HG02885 (cell line): ENCODE results near the gene POTEF.
"Not testable (repeated sequence)": the region's sequence is repeated elsewhere in the genome, so short reads cannot be mapped to it uniquely, and the experiment has no call there.

ENCODE experiments used
- ATAC-seq: cut with Tn5 transposase; IDR thresholded peaks from one replicate; pipeline ENCODE4 v1.9.1; 2021; ENCODE audit warnings: mild to moderate bottlenecking; ENCODE audit not compliant: unreplicated experiment, poor library complexity

POTEF gene

DNA sequence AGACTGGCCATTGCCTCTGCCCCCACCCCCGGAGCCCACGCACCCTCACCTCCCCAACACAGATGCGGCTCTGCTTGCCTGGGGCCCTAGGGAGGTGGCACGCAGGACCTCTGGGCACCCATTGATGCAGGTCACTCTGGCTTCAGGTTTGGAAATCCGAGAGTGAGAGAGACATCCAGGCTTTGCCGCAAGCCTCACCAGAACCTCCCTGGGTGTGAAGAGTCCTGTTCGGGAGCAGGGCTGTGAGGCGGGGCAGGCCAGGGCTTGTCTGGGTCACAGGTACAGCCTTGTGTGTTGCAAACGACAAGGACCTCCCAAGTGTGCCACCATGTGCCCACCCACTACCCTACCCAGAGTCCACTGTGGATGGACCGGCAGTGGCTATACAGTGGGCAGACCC, 7.5 kb upstream of the POTEF start:
- ATAC-seq = not testable (repeated sequence)

DNA sequence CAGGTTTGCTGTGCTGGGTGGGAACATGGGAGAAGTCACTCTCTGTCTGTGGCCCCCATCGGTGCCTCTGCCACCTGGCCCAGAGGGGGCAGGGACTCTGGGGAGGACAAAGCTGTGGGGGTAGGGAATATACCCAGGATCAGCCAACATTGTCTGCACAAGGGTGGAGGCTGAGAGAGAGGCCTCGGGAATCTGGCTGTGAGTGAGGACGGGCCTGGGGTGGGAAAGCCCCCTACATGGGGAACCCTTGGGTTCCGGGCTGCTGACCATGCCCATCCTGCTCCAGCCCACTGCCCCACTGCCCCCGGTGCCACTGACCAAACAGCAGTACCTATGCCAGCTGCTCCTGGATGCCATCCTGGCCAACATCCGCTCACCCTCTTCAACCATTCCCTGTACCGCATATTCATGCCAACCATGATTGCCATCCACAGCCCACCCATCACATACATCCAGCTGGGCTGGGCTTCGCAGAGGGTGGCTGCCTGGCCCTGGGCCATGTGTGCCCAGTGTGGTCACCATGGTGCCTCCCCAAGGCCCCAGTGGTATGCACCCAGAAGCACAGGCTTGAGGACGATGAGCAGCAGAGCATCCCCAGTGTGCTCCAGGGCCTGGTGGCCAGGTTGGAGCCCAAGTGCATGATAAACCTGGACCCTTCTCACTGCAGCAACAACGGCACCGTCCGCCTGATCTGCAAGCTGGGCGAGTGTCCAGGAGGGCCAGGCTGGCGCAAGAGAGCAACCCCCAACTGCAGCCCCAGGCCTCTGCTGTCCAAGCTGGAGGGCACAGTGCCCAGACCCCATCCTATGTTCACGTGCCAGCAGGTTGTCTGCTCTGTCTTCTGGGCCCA, 6.9 kb upstream of the POTEF start:
- ATAC-seq = no peak

DNA sequence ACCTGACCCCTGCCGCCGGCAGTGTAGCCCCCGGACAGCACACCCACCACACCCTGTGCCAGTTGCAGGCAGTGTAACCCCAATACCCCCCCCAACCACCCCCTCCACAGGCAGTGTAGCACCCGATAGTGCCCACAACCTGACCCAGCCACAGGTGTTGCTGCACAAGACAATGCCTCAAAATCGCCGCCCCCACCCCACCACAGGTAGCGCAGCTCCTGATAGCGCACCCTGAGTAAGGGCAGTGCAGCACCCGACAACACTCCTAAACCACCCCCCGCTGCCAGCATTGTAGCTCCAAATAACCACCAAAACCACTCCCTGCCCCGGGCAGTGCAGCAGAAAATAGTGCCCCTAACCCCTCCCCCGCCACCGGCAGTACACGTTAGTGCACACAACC, 558 bp downstream of the POTEF start:
- not testable (repeated sequence) for ATAC-seq

DNA sequence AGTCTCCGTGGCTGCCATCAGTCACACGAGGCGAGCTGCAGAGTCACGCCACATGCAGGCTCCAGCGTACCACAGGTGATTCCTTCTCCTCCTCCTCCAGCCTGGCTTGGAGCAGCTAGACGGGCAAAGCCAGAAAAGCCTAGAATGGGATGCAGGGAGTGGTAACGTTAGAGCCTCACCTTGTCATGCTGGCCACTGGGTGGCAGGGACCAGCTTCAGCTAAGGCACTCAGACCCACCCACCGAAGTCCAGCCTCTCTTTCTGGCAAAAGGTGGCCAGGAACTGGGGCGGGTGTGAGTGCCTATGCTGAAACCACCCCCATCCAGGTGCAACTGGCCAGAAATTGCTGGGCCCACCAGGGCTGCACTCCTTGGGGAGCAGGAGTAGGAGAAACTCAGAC, 1.3 kb downstream of the POTEF start:
- not testable (repeated sequence) for ATAC-seq

DNA sequence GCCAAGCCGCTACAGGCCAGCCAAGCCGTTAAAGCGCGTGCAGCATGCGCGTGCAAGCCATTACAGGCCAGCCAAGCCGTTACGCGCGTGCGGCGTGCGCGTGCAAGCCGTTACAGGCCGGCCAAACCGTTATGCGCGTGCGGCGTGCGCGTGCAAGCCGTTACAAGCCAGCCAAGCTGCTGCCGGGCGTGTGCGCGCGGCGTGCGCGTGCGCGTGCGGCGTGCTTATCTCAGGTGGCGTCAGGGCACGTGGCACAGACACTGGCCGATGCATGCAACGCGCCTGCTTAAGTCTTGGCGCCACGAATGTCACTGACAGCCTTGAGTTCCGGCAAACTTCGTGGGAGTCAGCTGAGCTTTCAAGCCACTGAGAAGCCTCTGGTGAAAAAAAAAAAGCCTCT, 8.1 kb downstream of the POTEF start:
- not testable (repeated sequence) for ATAC-seq

DNA sequence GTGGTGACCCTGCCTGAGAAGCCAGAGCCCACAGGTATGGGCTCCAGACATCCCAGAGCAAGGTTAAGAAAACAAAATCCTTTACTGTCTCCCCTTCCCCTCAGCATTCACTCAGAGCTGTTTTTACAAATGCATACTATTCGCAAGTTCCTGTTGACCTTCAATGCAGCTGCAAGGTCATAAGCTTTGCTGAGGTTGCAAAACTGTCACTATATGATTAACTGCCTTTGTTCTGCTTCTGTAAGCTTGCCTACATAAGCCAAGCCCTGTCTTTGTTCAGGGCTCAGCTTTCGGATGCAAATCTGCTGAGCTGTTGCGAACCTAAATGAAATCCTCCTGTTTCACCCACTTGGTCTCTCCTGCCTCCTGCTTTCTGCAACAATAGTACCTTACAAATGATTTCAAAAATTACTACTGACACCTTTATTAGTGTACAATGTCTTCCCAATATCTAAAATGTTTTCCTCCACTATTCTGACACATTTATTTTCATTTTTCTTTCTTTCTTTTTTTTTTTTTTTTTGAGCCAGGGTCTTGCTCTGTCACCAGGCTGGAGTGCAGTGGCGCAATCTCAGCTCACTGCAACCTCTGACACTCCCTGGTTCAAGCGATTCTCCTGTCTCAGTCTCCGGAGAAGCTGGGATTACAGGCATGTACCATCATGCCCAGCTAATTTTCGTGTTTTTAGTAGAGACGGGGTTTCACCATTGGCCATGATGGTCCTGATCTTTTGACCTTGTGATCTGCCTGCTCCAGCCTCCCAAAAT, 26.2 kb downstream of the POTEF start:
- not testable (repeated sequence) for ATAC-seq

DNA sequence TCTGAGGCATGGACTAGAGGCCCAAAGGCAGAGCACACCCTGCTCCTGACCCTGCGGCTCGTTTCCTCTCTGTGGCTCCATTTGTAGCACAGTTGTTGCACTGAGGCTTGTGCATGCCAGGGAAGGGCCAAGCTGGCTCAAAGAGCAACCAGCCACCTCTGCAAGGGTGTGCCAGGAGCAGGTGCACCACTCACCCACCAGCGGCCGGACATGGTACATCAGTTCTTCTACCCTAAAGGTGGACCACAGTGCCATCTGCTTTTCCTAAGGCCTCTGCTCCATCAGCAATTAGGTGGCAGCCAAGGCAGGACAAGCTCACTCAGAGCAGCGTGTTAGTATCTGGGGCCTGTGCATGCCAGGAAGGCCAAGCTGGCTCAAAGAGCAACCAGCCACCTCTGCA, 66.4 kb downstream of the POTEF start:
- ATAC-seq = not testable (repeated sequence)

DNA sequence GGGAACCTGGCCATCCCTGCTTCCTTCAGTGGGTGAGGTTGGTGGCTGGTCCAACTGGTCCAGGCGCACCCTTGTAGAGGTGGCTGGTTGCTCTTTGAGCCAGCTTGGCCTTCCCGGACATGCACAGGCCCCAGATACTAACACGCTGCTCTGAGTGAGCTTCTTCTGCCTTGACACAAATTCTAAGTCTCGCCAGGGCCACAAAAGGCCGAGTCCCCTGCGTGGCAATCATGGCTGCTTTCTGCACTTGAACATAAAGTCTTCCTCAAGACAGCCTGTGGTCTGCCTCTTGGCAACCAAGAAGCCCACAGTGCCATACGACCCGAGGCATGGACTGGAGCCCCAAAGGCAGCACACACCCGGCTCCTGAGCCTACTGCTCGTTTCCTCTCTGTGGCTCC, 69.0 kb downstream of the POTEF start:
- not testable (repeated sequence) for ATAC-seq

DNA sequence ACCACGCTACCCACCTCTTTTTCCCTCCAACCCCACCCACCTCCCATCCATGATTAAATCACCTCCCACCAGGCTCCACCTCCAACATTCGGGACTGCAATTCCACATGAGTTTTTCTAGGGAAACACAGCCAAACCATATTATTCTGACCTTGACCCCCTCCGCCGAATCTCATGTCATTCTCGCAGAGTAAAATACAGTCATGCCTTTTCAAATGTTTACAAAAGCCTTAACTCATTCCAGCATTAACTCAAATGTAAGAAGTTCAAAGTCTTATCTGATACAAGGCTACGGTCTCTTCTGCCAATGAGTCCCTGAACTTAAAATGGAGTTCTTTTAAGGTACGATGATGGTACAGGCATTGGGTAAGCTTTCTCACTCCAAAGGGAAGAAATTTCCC, 72.7 kb downstream of the POTEF start:
- ATAC-seq = not testable (repeated sequence)

DNA sequence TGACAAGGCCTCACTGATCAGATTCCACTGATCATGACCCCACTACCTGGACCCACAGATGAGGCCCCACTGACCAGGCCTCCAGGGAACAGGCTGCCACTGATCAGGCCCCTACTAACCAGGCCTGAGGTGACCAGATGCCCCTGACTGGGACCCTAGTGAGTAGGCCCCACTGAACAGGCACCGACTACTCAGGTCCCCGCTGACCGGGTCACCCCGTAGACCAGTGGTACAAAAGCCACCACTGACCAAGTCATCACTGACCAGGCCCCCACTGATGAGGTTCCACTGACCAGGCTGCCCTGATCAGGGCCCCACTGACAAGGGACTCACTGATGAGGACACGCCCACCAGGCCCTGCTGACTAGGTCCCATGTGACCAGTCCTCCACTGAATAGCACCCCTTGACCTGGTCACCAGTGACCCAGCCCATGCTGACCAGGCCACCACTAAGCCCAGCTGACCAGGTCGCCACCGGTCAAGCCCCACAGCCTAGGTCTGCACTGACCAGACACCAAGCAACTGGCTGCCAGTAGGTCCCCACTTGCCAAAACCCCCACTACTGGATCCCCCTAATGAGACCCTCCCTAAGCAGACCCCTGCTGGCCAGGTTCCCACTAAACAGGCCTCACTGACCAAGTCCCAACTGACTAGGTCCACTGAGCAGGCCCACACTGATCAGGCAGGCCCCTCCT, 75.7 kb downstream of the POTEF start:
- not testable (repeated sequence) for ATAC-seq

DNA sequence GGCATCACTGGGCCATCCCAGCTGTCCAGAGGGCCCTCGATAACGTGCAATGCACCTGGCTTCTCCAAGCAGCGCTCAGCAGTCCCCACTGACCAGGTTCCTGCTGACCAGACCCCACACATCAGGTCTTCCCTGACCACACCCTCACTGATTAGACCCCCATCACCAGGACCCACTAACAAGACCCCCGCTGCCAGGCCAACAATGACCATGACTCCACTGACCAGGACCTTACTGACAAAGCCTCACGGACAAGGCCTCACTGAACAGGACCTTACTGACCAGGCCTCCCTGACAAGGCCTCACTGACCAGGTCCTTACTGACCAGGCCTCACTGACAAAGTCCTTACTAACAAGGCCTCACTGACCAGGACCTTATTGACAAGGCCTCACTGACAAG, 76.6 kb downstream of the POTEF start:
- not testable (repeated sequence) for ATAC-seq

DNA sequence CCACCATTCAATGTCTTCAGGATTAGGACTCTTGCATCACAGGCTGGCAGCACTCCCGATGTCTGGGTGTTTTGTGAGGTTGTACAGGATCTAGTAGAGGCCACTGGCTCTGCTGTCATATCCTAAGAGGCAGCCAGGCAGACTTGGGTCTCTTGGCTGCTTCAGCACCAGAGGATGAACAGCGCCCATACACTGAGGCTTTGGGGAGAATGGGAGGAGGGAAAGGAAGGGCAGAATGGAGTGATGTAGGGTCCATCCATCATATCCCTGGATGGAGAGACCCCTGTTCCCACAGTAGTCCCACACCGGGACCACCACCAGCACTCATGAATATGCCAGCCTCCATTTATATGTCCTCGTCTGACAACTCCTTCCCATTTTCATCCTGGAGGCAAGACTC, 80.6 kb downstream of the POTEF start:
- ATAC-seq = not testable (repeated sequence)

DNA sequence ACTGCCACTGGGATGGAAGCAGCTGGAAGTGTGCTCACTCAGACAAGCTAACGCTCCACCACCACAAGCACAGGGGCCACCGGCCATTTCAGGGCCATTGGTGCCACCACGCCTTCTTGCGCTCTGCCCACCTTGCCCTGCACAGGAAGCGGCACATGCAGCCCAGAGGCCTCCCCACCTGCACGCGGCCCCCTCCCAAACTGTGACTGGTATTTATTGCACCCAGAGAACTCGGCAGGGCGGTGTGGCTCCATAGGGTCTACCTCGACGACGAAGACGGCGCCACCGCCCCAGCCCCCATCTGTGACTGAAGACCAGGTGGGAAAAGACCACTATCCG, 90.8 kb downstream of the POTEF start:
- not testable (repeated sequence) for ATAC-seq

DNA sequence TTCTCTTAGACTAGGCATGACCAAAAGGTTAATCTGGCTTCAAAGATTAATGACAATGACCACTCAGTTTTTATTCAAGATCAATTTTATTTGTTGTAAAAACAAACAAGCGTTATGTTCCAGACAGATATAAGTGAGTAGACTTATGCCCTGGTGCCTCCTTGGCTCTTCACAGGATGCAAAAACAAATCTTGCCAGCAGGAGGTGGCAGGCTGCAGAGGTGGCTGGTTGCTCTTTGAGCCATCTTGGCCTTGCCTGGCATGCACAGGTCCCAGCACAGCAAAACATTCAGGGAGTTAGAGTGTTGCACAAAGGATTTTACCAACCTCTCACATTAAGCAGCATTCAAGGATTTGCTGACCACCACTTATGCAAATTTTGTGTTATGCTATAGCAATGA, 103.1 kb downstream of the POTEF start:
- ATAC-seq = not testable (repeated sequence)
